ENCODE results near the gene CCDC80. TPM values are rescaled to one million over a fixed set of nuclear protein-coding genes. Genes with fewer than 3 reads are reported as not detected.

Gene CCDC80
- total and polyA plus RNA-seq, 11 donors: 10.4 to 538 (median 87.2) TPM

DNA sequence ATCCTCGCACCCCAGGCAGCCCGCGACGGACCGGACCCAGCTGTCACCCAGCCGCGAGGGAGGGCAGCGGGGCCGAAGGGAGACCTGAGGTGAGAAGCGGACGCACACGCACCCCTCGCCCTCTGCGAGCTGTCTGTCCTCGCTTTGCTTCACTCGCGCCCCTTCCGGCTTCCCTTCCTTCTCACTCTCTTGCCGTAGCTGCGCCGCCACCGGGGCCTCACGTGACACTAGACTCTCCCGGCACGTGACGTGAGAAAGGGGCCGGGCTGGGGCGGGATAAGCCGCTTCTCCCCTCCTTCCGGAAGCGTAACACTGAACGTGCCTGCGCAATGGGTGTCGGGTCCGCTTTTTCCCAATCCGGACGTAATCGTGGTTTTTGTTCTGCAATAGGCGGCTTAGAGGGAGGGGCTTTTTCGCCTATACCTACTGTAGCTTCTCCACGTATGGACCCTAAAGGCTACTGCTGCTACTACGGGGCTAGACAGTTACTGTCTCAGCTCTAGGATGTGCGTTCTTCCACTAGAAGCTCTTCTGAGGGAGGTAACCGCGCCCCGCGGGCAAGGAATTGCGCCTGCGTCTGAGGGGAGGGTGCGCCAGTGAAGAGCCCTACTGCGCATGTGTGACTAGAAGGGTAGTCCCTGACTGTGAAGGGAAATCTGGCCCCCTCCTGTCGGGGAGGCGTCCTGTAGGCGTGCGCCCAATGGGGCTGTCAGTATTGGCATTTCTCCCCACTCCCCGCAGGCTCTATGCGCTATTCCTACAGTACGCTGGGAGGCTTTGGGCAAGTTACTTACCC lies 79.0 kb downstream of the CCDC80 start, which contains the start of the genes ATG3 and SLC35A5:
Gene ATG3, minus strand, starts transcription at position 229 of the 796 bp plus-strand sequence. CDS start 434 bp downstream, outside the sequence.
Gene SLC35A5, plus strand, starts transcription at position 312 of the 796 bp plus-strand sequence. CDS start 1,359 bp downstream, outside the sequence.
- TF ChIP-seq POLR2A (IDR thresholded peaks at IDR 0.05): peak in 1 of 2 donors; percentile 65
- TF ChIP-seq, protein P1, sequence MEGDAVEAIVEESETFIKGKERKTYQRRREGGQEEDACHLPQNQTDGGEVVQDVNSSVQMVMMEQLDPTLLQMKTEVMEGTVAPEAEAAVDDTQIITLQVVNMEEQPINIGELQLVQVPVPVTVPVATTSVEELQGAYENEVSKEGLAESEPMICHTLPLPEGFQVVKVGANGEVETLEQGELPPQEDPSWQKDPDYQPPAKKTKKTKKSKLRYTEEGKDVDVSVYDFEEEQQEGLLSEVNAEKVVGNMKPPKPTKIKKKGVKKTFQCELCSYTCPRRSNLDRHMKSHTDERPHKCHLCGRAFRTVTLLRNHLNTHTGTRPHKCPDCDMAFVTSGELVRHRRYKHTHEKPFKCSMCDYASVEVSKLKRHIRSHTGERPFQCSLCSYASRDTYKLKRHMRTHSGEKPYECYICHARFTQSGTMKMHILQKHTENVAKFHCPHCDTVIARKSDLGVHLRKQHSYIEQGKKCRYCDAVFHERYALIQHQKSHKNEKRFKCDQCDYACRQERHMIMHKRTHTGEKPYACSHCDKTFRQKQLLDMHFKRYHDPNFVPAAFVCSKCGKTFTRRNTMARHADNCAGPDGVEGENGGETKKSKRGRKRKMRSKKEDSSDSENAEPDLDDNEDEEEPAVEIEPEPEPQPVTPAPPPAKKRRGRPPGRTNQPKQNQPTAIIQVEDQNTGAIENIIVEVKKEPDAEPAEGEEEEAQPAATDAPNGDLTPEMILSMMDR (IDR thresholded peaks at IDR 0.05): peak in 3 of 12 donors; percentile 12 to 20 (median 13)
- H3K4me3 ChIP-seq: peak within 1 kb of the TSS; percentile 68 to 95 (median 84)
- no peaks in the 10 kb centered on the region for H3K9me3 ChIP-seq
- ATAC-seq (peak; percentile 97 to 98 (median 97)), DNase-seq (peak; percentile 98 to 99 (median 99))
- H3K27me3 ChIP-seq: no peaks in the 10 kb centered on the region
- H3K36me3 ChIP-seq: peaks cover 0 to 34% (median 18%) of the 10 kb centered on the region in 9 donors
- peaks cover 3 to 51% (median 30%) of the 10 kb centered on the region in 12 donors for H3K4me1 ChIP-seq
- intact Hi-C loops (cut with DNase I): loop anchor here in 2 of 10 donors (10.0 kb wide), 2 partner anchors 433 to 453 kb away; partner anchors contain the start of gene GTPBP8 (in 1 of the 2)
- 0% methylated on average over 43 to 58 of the region's 58 CpGs for WGBS, 4 donors
- H3K27ac ChIP-seq: peak within 1 kb of the TSS; percentile 86 to 100 (median 96)

DNA sequence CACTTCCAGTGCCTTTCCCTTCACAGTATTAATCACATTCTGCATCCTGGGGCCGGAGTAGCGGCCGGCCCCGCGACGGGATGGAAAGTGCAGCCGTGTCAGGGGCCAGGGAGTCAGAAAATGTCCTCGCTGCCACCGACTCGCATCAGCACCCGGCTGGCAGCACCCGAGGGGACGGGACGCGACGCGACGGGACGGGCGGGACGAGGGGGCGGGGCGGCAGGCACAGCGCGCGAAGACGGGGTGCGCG lies 79.5 kb downstream of the CCDC80 start:
- DNase-seq: no peak

GRCh38 chr3:112560721-112561483 lies 80.0 kb downstream of the CCDC80 start:
- DNase-seq: peak; percentile 67 to 78 (median 71)
- no peak for TF ChIP-seq POLR2A (IDR thresholded peaks at IDR 0.05)
- TF ChIP-seq, protein P1 (IDR thresholded peaks at IDR 0.05): no peak
- Histone ChIP-seq H3K36me3 (peaks cover 0 to 23% (median 16%) of the 10 kb centered on the region in 9 donors), H3K9me3 (no peaks in the 10 kb centered on the region), H3K27ac (peak overlapping the region; percentile 86 to 100 (median 96)), H3K27me3 (no peaks in the 10 kb centered on the region), H3K4me3 (peak overlapping the region; percentile 68 to 95 (median 84)), H3K4me1 (peaks cover 3 to 54% (median 30%) of the 10 kb centered on the region in 12 donors)
- intact Hi-C loops (cut with DNase I): loop anchor here in 2 of 10 donors (10.0 kb wide), 2 partner anchors 434 to 454 kb away; partner anchors contain the start of gene GTPBP8 (in 1 of the 2)
- peak in 3 of 4 donors; percentile 20 to 56 (median 53) for ATAC-seq
- WGBS, 4 donors: 0 to 1% (median 0%) methylated on average over 28 to 29 of the region's 29 CpGs

More for the DNA sequence above, 79.5 kb downstream of the CCDC80 start:
- peak; percentile 17 to 75 (median 58) for ATAC-seq
- H3K36me3 ChIP-seq: peaks cover 0 to 28% (median 19%) of the 10 kb centered on the region in 9 donors
- TF ChIP-seq, protein P1 (IDR thresholded peaks at IDR 0.05): no peak
- TF ChIP-seq POLR2A (IDR thresholded peaks at IDR 0.05): no peak
- H3K27ac ChIP-seq: peak overlapping the region; percentile 86 to 100 (median 96)
- H3K4me3 ChIP-seq: peak overlapping the region; percentile 68 to 95 (median 84)
- H3K27me3 ChIP-seq: no peaks in the 10 kb centered on the region
- intact Hi-C loops (cut with DNase I): loop anchor here in 2 of 10 donors (10.0 kb wide), 2 partner anchors 433 to 453 kb away; partner anchors contain the start of gene GTPBP8 (in 1 of the 2)
- H3K9me3 ChIP-seq: no peaks in the 10 kb centered on the region
- H3K4me1 ChIP-seq: peaks cover 3 to 52% (median 30%) of the 10 kb centered on the region in 12 donors
- 0 to 2% (median 0%) methylated on average over 6 to 29 of the region's 29 CpGs for WGBS, 4 donors

Measured in heart left ventricle (tissue), 16 donors.